Spleen (tissue), 11 donors: ENCODE data around the gene DCAF6. TPM values are rescaled to one million over a fixed set of nuclear protein-coding genes. Genes with fewer than 3 reads are reported as not detected.

Source experiments
- DNase-seq: peaks from one replicate; pipeline ENCODE4 v3.0.0-alpha.2; 2020
- H3K27ac ChIP-seq, 8 donors: fragments of 200-600 bp; sonication (generic) in 7 of 8; 1 replicate in 4 of 8; 2 replicates in 4 of 8; pipeline versions ENCODE4 v1.5.0 to v1.8.0; 2016 to 2021; ENCODE audit warnings: inconsistent platforms in 4 of 8, mild to moderate bottlenecking in 4 of 8, moderate library complexity in 1 of 8
- H3K27me3 ChIP-seq, 7 donors: fragments of 200-600 bp; sonication (generic) in 6 of 7; replicated peaks in 1 of 7; 1 replicate in 4 of 7; 2 replicates in 3 of 7; pipeline versions ENCODE4 v1.5.0 to v1.8.0; 2016 to 2021; ENCODE audit warnings: inconsistent platforms in 3 of 7, mild to moderate bottlenecking in 1 of 7
- H3K36me3 ChIP-seq, 6 donors: fragments of 200-600 bp; sonication (generic) in 5 of 6; 1 replicate in 4 of 6; 2 replicates in 2 of 6; pipeline versions ENCODE4 v1.5.0 to v1.8.0; 2016 to 2021; ENCODE audit warnings: inconsistent platforms in 2 of 6
- H3K4me1 ChIP-seq, 6 donors: fragments of 200-600 bp; sonication (generic) in 5 of 6; 1 replicate in 3 of 6; 2 replicates in 3 of 6; pipeline versions ENCODE4 v1.5.0 to v1.8.0; 2016 to 2021; ENCODE audit warnings: inconsistent platforms in 3 of 6
- H3K4me3 ChIP-seq, 8 donors: fragments of 200-600 bp; sonication (generic) in 7 of 8; 1 replicate in 4 of 8; 2 replicates in 4 of 8; pipeline versions ENCODE4 v1.5.0 to v1.8.0; 2016 to 2021; ENCODE audit warnings: inconsistent platforms in 4 of 8, mild to moderate bottlenecking in 4 of 8, moderate library complexity in 2 of 8
- H3K9me3 ChIP-seq, 8 donors: fragments of 200-600 bp; sonication (generic) in 7 of 8; 1 replicate in 4 of 8; 2 replicates in 4 of 8; pipeline versions ENCODE4 v1.5.0 to v1.8.0; 2016 to 2021; ENCODE audit warnings: inconsistent platforms in 4 of 8
- POLR2A ChIP-seq, 3 donors: fragments of 450-650 bp; IDR thresholded peaks; one replicate each; pipeline ENCODE4 v1.5.1; 2017; ENCODE audit warnings: antibody characterized with exemption in 3 of 3, mild to moderate bottlenecking in 1 of 3
- POLR2AphosphoS5 ChIP-seq, 3 donors: sonication (generic); formaldehyde crosslinking; IDR thresholded peaks; one replicate each; pipeline ENCODE4 v1.5.1; 2017; ENCODE audit warnings: antibody characterized with exemption in 3 of 3
- WGBS, 5 donors: extraction: QIAGEN DNeasy Blood & Tissue Kit in 3 of 5; methylation state at CpG; one replicate each; pipeline versions ENCODE4 v1.1.5 to v1.1.7; 2013 to 2018; 5-methylcytosine and 5-hydroxymethylcytosine counted together
- intact Hi-C: fragments of 100-400 bp; cut with DNase I; formaldehyde crosslinking; loops from one replicate; pipeline ENCODE4 v1.15.0; 2023; ENCODE audit warnings: low total_unique reads
- polyA plus RNA-seq, 3 donors: library from polyadenylated mRNA; stranded (reverse); fragments of 200-250 nt; gene quantifications; one replicate each; pipeline ENCODE4 v1.2.1, GENCODE V29; 2013
- total RNA-seq, 7 donors: library from RNA; depleted of rRNA in 3 of 7; stranded (reverse); fragments of >200 nt in 3 of 7; fragmentation: NEBNext Ultra II Directional in 4 of 7; extraction: Animal tissue kit (Norgen Biotek cat#: 25700) in 4 of 7; gene quantifications; one replicate each; pipeline versions ENCODE4 v1.1.0 to v1.2.1, GENCODE V29; 2016 to 2021
- TF ChIP-seq, protein P1 (sequence below), 11 experiments: fragments of 200-600 bp in 7 of 11; fragments of 450-650 bp in 4 of 11; sonication (generic) in 4 of 11; IDR thresholded peaks in 8 of 11; conservative IDR thresholded peaks in 3 of 11; 1 replicate in 7 of 11; 2 replicates in 4 of 11; pipeline versions ENCODE4 v1.4.0 to v1.8.0; 2016 to 2021; ENCODE audit warnings: antibody characterized with exemption in 11 of 11, inconsistent platforms in 4 of 11, mild to moderate bottlenecking in 1 of 11
- donor health status: healthy with polysubstance abuse.
- donor health status: DM: no; HTN: no; CAD: no; lungs with moderate emphysema.
- donor health status: DM: no; HTN: no; CAD: no.
- donor health status: Bipolar disorder and iron deficiency.
- donor health status: healthy.
- donor health status: DM: no; HTN: no; CAD: no.
- donor health status: DM: yes; HTN: yes; CAD: no.

The DCAF6 gene
- total and polyA plus RNA-seq, 10 donors: 19.2 to 76.6 (median 43.6) TPM

DNA sequence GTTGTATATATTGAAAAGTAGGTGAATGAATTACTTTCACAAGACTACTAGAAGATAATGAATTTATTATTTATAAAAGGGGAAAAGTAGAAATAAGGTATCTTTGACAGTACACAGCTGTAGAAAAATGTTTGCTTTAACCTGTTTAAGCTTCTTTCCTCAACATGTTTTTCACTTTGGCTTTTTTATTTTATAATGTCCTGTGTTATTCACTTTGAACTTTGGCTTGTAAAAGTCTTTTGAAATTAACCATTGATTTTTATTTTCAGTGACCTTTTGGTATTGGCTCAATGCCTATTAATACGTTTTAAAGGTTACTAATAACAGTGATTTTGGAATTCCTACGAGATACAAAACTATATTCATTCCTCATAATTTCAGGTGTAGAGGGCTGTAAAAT lies 58.1 kb downstream of the DCAF6 start:
- intact Hi-C loops: no loop called here
- no peak for DNase-seq

DNA sequence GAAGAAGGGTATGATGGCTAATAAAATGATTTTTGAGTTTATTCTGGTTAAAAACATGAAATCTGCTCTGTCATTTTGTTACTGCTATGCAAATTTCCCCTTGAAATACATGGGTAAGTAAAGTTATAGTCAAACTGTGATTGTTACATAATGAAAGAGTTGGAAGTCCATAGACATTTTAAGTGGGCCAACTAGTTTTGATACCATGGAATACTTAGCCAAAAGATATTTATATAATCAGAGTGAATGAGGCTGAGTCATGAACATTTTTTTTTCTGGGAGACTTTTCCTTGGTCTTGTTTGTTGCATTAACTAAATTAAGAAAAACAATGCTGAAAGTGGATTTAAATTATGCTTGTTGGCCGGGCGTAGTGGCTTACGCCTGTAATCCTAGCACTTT lies 58.6 kb downstream of the DCAF6 start:
- Histone ChIP-seq H3K36me3 (peaks cover 0 to 94% (median 27%) of the 10 kb centered on the region in 6 donors), H3K27me3 (no peaks in the 10 kb centered on the region), H3K4me1 (no peaks in the 10 kb centered on the region), H3K9me3 (no peaks in the 10 kb centered on the region), H3K4me3 (no peak overlapping the region), H3K27ac (no peak overlapping the region)
- DNase-seq: no peak
- 91 to 98% (median 93%) methylated on average over 3 of the region's 3 CpGs for WGBS, 5 donors
- intact Hi-C loops: no loop called here
- no peak for TF ChIP-seq POLR2A (IDR thresholded peaks at IDR 0.05)
- TF ChIP-seq POLR2AphosphoS5 (IDR thresholded peaks at IDR 0.05): no peak
- TF ChIP-seq, protein P1, sequence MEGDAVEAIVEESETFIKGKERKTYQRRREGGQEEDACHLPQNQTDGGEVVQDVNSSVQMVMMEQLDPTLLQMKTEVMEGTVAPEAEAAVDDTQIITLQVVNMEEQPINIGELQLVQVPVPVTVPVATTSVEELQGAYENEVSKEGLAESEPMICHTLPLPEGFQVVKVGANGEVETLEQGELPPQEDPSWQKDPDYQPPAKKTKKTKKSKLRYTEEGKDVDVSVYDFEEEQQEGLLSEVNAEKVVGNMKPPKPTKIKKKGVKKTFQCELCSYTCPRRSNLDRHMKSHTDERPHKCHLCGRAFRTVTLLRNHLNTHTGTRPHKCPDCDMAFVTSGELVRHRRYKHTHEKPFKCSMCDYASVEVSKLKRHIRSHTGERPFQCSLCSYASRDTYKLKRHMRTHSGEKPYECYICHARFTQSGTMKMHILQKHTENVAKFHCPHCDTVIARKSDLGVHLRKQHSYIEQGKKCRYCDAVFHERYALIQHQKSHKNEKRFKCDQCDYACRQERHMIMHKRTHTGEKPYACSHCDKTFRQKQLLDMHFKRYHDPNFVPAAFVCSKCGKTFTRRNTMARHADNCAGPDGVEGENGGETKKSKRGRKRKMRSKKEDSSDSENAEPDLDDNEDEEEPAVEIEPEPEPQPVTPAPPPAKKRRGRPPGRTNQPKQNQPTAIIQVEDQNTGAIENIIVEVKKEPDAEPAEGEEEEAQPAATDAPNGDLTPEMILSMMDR (IDR thresholded peaks at IDR 0.05 in 8 of 11, conservative IDR thresholded peaks at IDR 0.05 in 3 of 11): no peak

More for the DNA sequence above, 58.1 kb downstream of the DCAF6 start:
- Histone ChIP-seq H3K4me1 (no peaks in the 10 kb centered on the region), H3K9me3 (no peaks in the 10 kb centered on the region), H3K4me3 (no peak overlapping the region), H3K27me3 (no peaks in the 10 kb centered on the region), H3K36me3 (peaks cover 0 to 94% (median 27%) of the 10 kb centered on the region in 6 donors), H3K27ac (no peak overlapping the region)
- no peak for TF ChIP-seq POLR2AphosphoS5 (IDR thresholded peaks at IDR 0.05)
- TF ChIP-seq POLR2A (IDR thresholded peaks at IDR 0.05): no peak
- TF ChIP-seq, protein P1 (IDR thresholded peaks at IDR 0.05 in 8 of 11, conservative IDR thresholded peaks at IDR 0.05 in 3 of 11): no peak
- 81 to 92% (median 91%) methylated on average over 2 of the region's 2 CpGs for WGBS, 5 donors

DNA sequence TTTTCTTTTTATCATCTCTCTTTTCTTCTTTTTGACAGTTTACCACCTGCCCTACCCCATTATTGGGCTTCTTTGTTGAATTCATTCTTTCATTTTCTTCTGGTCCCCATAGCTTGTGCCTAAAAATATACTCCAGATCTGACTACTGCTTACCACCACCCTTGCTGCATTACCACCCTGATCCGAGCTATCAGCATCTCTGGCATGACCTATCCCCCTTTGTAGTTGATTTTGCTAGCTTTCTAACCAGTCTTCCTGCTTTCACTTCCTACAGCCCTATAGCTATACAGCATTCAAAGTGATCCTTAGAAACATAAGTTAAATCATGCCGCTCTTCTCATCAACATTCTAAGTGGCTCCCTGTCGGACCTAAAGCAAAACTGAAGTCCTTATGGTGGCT lies 59.8 kb downstream of the DCAF6 start:
- TF ChIP-seq, protein P1 (IDR thresholded peaks at IDR 0.05 in 8 of 11, conservative IDR thresholded peaks at IDR 0.05 in 3 of 11): no peak
- TF ChIP-seq POLR2A (IDR thresholded peaks at IDR 0.05): no peak
- TF ChIP-seq POLR2AphosphoS5 (IDR thresholded peaks at IDR 0.05): no peak
- H3K9me3 ChIP-seq: no peaks in the 10 kb centered on the region
- H3K27ac ChIP-seq: no peak overlapping the region
- H3K4me3 ChIP-seq: no peak overlapping the region
- no peaks in the 10 kb centered on the region for H3K27me3 ChIP-seq
- H3K36me3 ChIP-seq: peaks cover 0 to 87% (median 26%) of the 10 kb centered on the region in 6 donors
- WGBS, 5 donors: 85 to 95% (median 91%) methylated on average over 3 of the region's 3 CpGs
- DNase-seq: no peak
- intact Hi-C loops: no loop called here
- H3K4me1 ChIP-seq: no peaks in the 10 kb centered on the region

DNA sequence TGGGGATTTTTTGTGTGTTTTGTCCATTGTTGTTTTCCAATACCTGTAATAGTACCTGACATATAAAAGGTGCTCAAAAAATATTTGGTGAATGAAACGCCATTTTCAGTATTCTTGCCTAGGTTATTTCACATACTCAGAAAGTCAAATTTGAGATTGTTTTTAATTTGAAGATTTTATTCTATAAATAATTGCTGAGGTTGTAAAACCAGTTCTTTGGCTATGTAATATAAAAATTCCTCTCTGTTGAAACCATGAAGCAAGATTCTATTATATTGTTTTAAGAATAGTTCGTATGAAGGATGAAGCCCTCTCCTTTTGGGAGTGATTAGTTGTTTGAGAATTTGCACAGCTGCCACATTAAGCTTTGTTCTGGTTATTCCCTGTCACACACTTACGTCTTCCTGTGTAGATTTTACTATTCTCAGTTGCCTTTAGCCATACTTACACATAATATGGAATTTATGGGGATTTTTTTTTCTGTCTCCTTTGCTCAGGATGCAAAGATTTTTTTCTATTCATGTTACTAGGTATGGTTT lies 60.6 kb downstream of the DCAF6 start:
- H3K36me3 ChIP-seq: peaks cover 0 to 81% (median 22%) of the 10 kb centered on the region in 6 donors
- 92 to 97% (median 96%) methylated on average over 3 of the region's 3 CpGs for WGBS, 5 donors
- no peaks in the 10 kb centered on the region for H3K9me3 ChIP-seq
- H3K27me3 ChIP-seq: no peaks in the 10 kb centered on the region
- intact Hi-C loops: no loop called here
- no peak overlapping the region for H3K27ac ChIP-seq
- TF ChIP-seq POLR2AphosphoS5 (IDR thresholded peaks at IDR 0.05): no peak
- no peak for TF ChIP-seq POLR2A (IDR thresholded peaks at IDR 0.05)
- TF ChIP-seq, protein P1 (IDR thresholded peaks at IDR 0.05 in 8 of 11, conservative IDR thresholded peaks at IDR 0.05 in 3 of 11): no peak
- no peak overlapping the region for H3K4me3 ChIP-seq
- no peak for DNase-seq
- no peaks in the 10 kb centered on the region for H3K4me1 ChIP-seq
